SU-DHL-6 (cell line): Measurements from ENCODE around the gene UBE2L5.

ENCODE experiments used
- H2AFZ ChIP-seq: fragments of 200-600 bp; sonication (generic); 2 replicates; pipeline ENCODE4 v1.6.1; 2014; ENCODE audit warnings: low read depth, mild to moderate bottlenecking, moderate library complexity, mixed read lengths, antibody characterized with exemption, low read length; ENCODE audit not compliant: severe bottlenecking
- H3F3A ChIP-seq: fragments of 200-600 bp; shearing (Covaris generic); 2 replicates; pipeline ENCODE4 v1.6.0; 2016; ENCODE audit warnings: antibody characterized with exemption, mild to moderate bottlenecking; ENCODE audit not compliant: insufficient read depth
- H3K27ac ChIP-seq: fragments of 200-600 bp; sonication (generic); 2 replicates; pipeline ENCODE4 v1.5.1; 2016; ENCODE audit warnings: low read depth, mild to moderate bottlenecking, low read length, moderate library complexity, mixed read lengths
- H3K27me3 ChIP-seq: fragments of 200-600 bp; sonication (generic), shearing (Covaris generic); 2 replicates; pipeline ENCODE4 v1.6.0; 2014; ENCODE audit warnings: mild to moderate bottlenecking, low read length
- H3K36me3 ChIP-seq: fragments of 200-600 bp; sonication (generic); 2 replicates; pipeline ENCODE4 v1.6.1; 2014; ENCODE audit warnings: mild to moderate bottlenecking, low read length, mixed read lengths
- H3K4me2 ChIP-seq: fragments of 300-600, 200-600 bp; shearing (Covaris generic), sonication (generic); 2 replicates; pipeline ENCODE4 v1.6.0; 2014; ENCODE audit warnings: low read length, low read depth, mild to moderate bottlenecking; ENCODE audit not compliant: poor library complexity, severe bottlenecking
- H3K4me3 ChIP-seq: fragments of 200-600 bp; sonication (generic); 2 replicates; pipeline ENCODE4 v1.5.1; 2014; ENCODE audit warnings: antibody characterized with exemption, low read length, mild to moderate bottlenecking, mixed read lengths; ENCODE audit not compliant: insufficient read depth, poor library complexity, severe bottlenecking
- H3K79me2 ChIP-seq: fragments of 200-600 bp; sonication (generic); 2 replicates; pipeline ENCODE4 v1.6.1; 2014; ENCODE audit warnings: mild to moderate bottlenecking, low read length, moderate library complexity; ENCODE audit not compliant: insufficient read depth
- H3K9ac ChIP-seq: fragments of 200-600 bp; sonication (generic); 2 replicates; pipeline ENCODE4 v1.7.0; 2014; ENCODE audit warnings: mild to moderate bottlenecking, low read length
- H3K9me2 ChIP-seq: fragments of 200-600 bp; sonication (generic); replicated peaks from 2 replicates; pipeline ENCODE4 v1.6.1; 2014; ENCODE audit warnings: low read length; ENCODE audit not compliant: insufficient read depth
- H3K9me3 ChIP-seq: fragments of 200-600 bp; sonication (generic); 2 replicates; pipeline ENCODE4 v1.6.1; 2014; ENCODE audit warnings: low read length, mixed read lengths; ENCODE audit not compliant: insufficient read depth
- H4K20me1 ChIP-seq: fragments of 200-600 bp; sonication (generic); 2 replicates; pipeline ENCODE4 v1.6.1; 2014; ENCODE audit warnings: low read depth, mild to moderate bottlenecking, antibody characterized with exemption, low read length, moderate library complexity, mixed read lengths
- EZH2phosphoT487 ChIP-seq: fragments of 200-600 bp; sonication (generic), shearing (Covaris generic); conservative IDR thresholded peaks from 2 replicates; pipeline ENCODE4 v1.6.1; 2018; ENCODE audit warnings: mild to moderate bottlenecking, antibody characterized with exemption, low read length, moderate library complexity, mixed read lengths
- TF ChIP-seq, protein P1 (sequence below): fragments of 200-600 bp; sonication (generic); IDR thresholded peaks from one replicate; pipeline ENCODE4 v1.5.1; 2017; ENCODE audit warnings: antibody characterized with exemption, mild to moderate bottlenecking, low read length, moderate library complexity; ENCODE audit not compliant: insufficient read depth, poor library complexity, severe bottlenecking

The UBE2L5 gene

DNA sequence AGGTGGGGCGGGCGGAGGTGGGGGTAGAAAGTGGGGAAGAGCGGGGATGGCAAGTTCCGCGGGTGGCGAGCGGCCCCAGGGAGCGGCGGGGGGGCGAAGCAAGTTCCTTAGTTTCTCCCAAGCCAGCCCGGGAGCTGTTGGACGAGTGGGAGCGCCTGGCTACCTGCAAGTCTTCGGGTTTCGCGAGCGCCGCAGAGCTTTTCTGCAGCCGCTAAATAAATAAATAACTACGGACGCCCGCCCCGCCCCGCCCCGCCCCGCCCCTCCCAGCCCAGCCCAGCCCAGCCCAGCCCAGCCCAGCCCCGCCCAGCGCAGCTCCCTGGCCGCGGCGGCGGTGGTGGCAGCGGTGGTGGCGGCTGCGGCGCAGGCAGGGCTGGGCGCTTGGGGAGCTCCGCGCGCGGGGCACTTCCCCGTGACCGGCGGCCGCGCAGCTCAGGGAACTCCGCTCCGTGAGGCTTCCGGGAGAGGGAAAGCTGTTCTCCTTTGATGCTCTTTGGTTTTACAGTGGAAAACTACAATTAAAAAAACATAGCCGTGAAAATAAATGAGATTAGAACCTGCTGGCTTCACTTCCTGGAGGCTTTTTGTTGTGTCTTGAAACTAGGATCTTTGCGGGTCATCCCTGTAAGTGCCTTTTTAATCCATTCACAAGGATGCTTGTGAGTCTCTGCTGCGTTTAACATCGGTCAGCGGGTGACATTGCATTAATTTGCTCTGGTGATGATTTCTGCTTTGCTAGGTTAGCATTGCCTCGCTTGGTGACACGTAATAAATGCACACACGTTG is at the start of gene UBE2L5:
Gene UBE2L5 (plus strand): TSS at position 440 of the 786 bp plus-strand sequence. CDS start 5,498 bp downstream, outside the sequence.
- no peaks in the 10 kb centered on the region for H3K9me3 ChIP-seq
- peaks cover 10% of the 10 kb centered on the region for H3K79me2 ChIP-seq
- no peaks in the 10 kb centered on the region for H3K9me2 ChIP-seq
- no peaks in the 10 kb centered on the region for H3K36me3 ChIP-seq
- peak within 1 kb of the TSS; percentile 80 for H3K4me3 ChIP-seq
- peak within 1 kb of the TSS; percentile 32 for H2AFZ ChIP-seq
- H4K20me1 ChIP-seq, result no peaks in the 10 kb centered on the region
- no peak for TF ChIP-seq EZH2phosphoT487
- TF ChIP-seq, protein P1, sequence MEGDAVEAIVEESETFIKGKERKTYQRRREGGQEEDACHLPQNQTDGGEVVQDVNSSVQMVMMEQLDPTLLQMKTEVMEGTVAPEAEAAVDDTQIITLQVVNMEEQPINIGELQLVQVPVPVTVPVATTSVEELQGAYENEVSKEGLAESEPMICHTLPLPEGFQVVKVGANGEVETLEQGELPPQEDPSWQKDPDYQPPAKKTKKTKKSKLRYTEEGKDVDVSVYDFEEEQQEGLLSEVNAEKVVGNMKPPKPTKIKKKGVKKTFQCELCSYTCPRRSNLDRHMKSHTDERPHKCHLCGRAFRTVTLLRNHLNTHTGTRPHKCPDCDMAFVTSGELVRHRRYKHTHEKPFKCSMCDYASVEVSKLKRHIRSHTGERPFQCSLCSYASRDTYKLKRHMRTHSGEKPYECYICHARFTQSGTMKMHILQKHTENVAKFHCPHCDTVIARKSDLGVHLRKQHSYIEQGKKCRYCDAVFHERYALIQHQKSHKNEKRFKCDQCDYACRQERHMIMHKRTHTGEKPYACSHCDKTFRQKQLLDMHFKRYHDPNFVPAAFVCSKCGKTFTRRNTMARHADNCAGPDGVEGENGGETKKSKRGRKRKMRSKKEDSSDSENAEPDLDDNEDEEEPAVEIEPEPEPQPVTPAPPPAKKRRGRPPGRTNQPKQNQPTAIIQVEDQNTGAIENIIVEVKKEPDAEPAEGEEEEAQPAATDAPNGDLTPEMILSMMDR, result no peak
- peak within 1 kb of the TSS; percentile 85 for H3K4me2 ChIP-seq
- peaks cover 52% of the 10 kb centered on the region for H3F3A ChIP-seq
- peak within 1 kb of the TSS; percentile 88 for H3K9ac ChIP-seq
- H3K27me3 ChIP-seq, result no peaks in the 10 kb centered on the region
- peak within 1 kb of the TSS; percentile 100 for H3K27ac ChIP-seq

DNA sequence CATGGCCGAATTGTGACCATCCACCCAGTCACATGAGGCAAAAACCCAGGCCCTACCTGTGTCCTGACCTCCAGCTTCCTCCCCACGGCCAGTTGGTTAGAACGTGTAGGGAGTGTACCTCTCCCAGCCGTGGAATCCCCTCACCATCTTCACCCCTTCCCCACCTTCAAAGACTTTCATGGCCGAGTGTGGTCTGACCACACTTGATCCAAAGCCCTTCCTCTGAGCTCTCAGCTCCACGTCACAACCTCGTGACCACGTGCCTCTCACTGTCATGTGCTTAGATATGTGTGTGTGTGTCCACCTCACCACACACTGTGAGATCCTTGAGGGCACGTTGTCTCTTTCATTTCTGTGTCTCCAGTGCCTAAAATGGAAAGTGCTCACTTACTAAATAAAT is 48.6 kb upstream of the UBE2L5 start:
- peaks cover 50% of the 10 kb centered on the region for H3F3A ChIP-seq
- TF ChIP-seq, protein P1, result no peak
- no peak for TF ChIP-seq EZH2phosphoT487
- peak overlapping the region; percentile 21 for H3K4me3 ChIP-seq
- H3K9me2 ChIP-seq, result no peaks in the 10 kb centered on the region
- peak overlapping the region; percentile 75 for H3K9ac ChIP-seq
- H3K27me3 ChIP-seq, result no peaks in the 10 kb centered on the region
- H3K9me3 ChIP-seq, result no peaks in the 10 kb centered on the region
- H4K20me1 ChIP-seq, result no peaks in the 10 kb centered on the region
- H3K36me3 ChIP-seq, result peaks cover 10% of the 10 kb centered on the region; the same call in 1 of the 2 replicates
- H3K4me2 ChIP-seq, result peak overlapping the region; percentile 92
- H2AFZ ChIP-seq, result no peak overlapping the region
- peak overlapping the region; percentile 95 for H3K27ac ChIP-seq
- peaks cover 42% of the 10 kb centered on the region for H3K79me2 ChIP-seq

DNA sequence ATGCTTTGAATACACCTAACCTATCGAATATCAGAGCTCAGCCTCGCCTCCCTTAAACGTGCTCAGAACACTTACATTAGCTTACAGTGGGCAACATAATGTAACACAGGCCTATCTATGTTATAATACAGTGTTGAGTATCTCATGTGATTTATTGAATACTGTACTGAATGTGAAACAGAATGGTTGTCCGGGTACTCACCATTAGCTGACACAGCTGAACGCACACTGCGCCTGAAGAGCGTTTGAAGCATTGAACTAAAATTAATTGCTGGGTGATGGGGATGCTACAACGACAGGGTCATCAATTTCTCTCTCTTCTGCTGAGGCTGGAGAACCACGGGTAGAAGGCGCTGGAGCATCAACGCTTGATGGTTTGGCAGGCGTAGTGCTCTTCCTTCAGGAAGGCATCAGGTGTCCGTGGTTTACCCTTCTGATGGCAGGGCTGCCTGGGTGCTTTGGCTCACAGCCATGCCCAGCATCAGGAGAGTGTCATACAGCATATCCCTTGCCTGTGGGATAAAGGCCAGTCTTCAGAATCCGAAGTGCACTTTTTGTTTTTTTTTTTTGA is 46.9 kb upstream of the UBE2L5 start:
- peaks cover 37% of the 10 kb centered on the region for H3K79me2 ChIP-seq
- H3K4me3 ChIP-seq, result peak overlapping the region; percentile 71
- no peaks in the 10 kb centered on the region for H3K27me3 ChIP-seq
- no peaks in the 10 kb centered on the region for H3K9me3 ChIP-seq
- H3K4me2 ChIP-seq, result peak overlapping the region; percentile 92
- no peaks in the 10 kb centered on the region for H3K9me2 ChIP-seq
- H4K20me1 ChIP-seq, result no peaks in the 10 kb centered on the region
- peak overlapping the region; percentile 17 for H2AFZ ChIP-seq
- H3K27ac ChIP-seq, result peak overlapping the region; percentile 95
- TF ChIP-seq EZH2phosphoT487, result no peak
- TF ChIP-seq, protein P1, result no peak
- H3K36me3 ChIP-seq, result peaks cover 10% of the 10 kb centered on the region; the same call in 1 of the 2 replicates
- H3F3A ChIP-seq, result peaks cover 50% of the 10 kb centered on the region
- H3K9ac ChIP-seq, result peak overlapping the region; percentile 75
